ENCODE measurements around the gene JOSD1.
A peak's percentile ranks its signal among the peaks of the same experiment; 100 is the strongest.

JOSD1 gene

DNA sequence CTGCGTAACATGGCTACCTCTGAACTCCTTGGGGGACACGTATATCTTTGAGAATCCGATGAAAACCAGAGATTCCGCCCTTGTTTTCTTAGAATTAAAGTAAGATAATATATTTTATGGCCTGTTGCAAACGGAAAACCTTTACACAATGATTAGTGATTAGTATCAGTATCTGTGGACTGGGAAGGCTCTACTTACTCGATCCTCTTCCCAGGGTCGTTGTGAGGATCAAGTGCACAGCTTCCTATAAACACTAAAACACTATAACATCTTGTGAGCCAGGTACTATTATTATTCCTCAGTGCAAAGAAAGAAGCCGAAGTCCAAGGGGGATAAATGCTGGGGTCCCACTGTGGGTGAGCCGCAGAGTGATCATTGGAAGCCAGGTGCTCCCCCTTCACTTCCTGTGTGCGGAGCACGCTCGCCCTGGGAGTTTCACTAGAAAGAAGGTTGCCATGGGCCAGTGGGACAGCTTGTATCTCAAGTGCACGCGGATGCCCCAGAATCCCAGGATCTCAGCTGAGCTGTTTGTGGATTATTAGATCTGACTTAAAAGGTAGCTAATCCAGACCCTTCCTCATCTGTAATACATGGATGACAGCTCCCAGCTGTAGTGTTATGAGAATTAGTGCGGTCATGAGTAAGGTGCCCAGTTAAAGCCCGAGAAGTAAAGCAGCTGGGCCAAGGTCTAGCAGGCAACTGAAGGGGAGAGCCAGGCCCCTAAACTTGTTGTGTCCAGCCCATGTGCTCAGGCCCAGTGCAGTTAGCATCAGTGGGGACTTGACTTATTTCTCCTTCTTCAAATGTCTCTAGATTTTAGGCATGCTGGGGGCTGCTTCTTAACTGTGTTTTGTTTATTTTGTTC lies 43.5 kb downstream of the JOSD1 start:
- Histone ChIP-seq H3K9me3 (ENCODE audit: insufficient read depth, low read length, severe bottlenecking) (no peaks in the 10 kb centered on the region), H3K4me2 (ENCODE audit: insufficient read depth, low read length) (peak overlapping the region; percentile 92), H2AFZ (ENCODE audit: low read depth, low read length) (peak overlapping the region; percentile 90), H3K36me3 (ENCODE audit: insufficient read depth, low read length) (peaks cover 6% of the 10 kb centered on the region), H3K79me2 (ENCODE audit: insufficient read depth, low read length) (peaks cover 23% of the 10 kb centered on the region), H3K4me1 (ENCODE audit: insufficient read depth, low read length) (peaks cover 20% of the 10 kb centered on the region), H4K20me1 (ENCODE audit: insufficient read depth, low read length) (no peaks in the 10 kb centered on the region; the same call in 1 of the 2 replicates), H3K27ac (ENCODE audit: low read length) (peak overlapping the region; percentile 98), H3K27me3 (ENCODE audit: insufficient read depth, low read length, poor library complexity) (no peaks in the 10 kb centered on the region), H3K9ac (ENCODE audit: low read depth, low read length) (peak overlapping the region; percentile 77), H3K4me3 (ENCODE audit: low read depth in 1 of 2, low read length in 2 of 2) (peak overlapping the region; percentile 71 to 87)
- ATAC-seq (ENCODE audit: insufficient read depth, low read depth) (peak; percentile 59), DNase-seq (peak; percentile 51)
- TF ChIP-seq, protein P1, sequence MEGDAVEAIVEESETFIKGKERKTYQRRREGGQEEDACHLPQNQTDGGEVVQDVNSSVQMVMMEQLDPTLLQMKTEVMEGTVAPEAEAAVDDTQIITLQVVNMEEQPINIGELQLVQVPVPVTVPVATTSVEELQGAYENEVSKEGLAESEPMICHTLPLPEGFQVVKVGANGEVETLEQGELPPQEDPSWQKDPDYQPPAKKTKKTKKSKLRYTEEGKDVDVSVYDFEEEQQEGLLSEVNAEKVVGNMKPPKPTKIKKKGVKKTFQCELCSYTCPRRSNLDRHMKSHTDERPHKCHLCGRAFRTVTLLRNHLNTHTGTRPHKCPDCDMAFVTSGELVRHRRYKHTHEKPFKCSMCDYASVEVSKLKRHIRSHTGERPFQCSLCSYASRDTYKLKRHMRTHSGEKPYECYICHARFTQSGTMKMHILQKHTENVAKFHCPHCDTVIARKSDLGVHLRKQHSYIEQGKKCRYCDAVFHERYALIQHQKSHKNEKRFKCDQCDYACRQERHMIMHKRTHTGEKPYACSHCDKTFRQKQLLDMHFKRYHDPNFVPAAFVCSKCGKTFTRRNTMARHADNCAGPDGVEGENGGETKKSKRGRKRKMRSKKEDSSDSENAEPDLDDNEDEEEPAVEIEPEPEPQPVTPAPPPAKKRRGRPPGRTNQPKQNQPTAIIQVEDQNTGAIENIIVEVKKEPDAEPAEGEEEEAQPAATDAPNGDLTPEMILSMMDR (IDR thresholded peaks at IDR 0.05; ENCODE audit: borderline replicate concordance, extremely low read depth, low read length, poor library complexity, severe bottlenecking): peak; percentile 1
- TF ChIP-seq EZH2 (IDR thresholded peaks at IDR 0.05; ENCODE audit: borderline replicate concordance, low read depth, low read length, severe bottlenecking): no peak

DNA sequence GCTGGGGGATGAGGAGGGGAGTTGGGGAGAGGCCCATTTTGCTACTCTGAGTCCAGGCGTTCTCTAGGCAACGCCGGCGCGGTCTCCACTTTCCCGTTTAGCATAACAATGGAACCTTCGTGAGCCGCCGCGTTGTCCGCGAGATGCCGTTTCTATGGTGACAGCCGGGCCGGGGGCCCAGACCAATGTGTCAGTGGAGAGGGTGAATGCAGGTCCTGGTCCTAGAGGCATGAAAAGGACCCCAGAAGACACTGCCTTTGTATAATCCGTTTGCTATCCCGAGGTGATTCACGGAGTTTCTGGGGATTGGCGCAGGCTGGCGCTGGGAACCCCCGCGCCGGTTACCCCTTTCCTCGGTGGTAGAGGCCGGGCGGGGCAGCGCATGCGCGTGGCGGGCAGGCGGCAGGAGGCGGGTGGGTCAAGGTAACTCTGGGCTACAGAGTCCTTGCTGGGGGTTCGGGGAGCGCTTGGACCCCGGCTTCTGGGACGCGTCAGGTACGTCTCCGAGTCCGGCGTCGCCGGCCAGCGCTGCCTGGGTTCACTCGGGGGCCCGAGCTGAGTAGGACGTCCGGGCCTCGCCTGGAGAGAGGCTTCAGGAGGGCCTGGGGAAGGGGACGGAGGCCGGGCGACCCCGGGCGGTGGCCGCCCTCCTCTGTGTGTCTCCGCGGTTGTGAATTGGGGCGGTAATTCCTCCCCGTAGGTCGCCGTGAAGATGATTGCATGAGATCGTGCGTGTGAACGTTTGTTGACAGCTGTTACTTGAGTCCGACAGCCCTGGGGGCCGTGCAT lies 44.3 kb downstream of the JOSD1 start, which contains the start of the genes CBY1 and FAM227A:
TSS of gene CBY1 (plus strand) at position 383 of the 789 bp plus-strand sequence. CDS start 11,417 bp downstream, outside the sequence.
TSS of gene FAM227A (minus strand) at position 137 of the 789 bp plus-strand sequence. CDS start 6,224 bp downstream, outside the sequence.
- ATAC-seq (ENCODE audit: insufficient read depth, low read depth): peak; percentile 84

DNA sequence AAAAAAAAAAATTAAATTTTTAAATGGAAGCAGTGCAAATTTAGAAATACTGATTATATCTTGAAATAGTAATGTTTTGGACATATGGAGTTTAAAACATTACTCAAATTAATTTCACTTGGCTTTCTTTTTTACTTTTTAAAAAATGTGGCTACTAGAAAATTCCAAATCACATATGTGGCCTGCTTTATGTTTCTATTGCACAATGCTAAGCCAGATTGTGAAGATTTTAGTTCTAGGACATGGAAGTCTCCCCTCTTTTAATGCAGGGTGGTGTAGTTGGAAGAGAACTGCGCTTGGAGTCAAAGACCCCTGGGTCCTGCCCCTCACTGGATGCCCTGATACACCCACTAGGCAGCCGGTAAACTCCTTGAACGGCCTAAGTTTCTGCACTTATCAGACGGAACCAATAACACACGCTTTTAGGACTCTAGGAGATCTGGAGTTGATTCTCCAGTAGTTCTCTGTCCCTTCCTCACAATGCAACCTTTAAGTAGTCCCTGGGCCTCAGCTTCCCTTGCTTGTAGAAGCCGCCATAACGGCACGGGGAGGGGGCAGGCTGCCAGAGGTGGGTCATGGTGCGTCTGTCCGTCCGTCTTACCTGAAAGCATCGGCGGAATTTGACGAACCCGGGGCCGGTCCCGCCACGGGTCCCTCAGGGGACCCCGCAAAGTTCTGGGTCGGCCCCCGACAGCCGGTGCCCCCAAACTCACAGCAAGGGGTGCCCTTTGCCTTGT lies 45.1 kb downstream of the JOSD1 start:
- H3K9ac ChIP-seq (ENCODE audit: low read depth, low read length): peak overlapping the region; percentile 77
- H3K79me2 ChIP-seq (ENCODE audit: insufficient read depth, low read length): peaks cover 23% of the 10 kb centered on the region
- H3K27me3 ChIP-seq (ENCODE audit: insufficient read depth, low read length, poor library complexity): no peaks in the 10 kb centered on the region
- no peaks in the 10 kb centered on the region for H3K9me3 ChIP-seq (ENCODE audit: insufficient read depth, low read length, severe bottlenecking)
- no peaks in the 10 kb centered on the region; the same call in 1 of the 2 replicates for H3K36me3 ChIP-seq (ENCODE audit: insufficient read depth, low read length)
- H2AFZ ChIP-seq (ENCODE audit: low read depth, low read length): peak overlapping the region; percentile 90
- peaks cover 20% of the 10 kb centered on the region for H3K4me1 ChIP-seq (ENCODE audit: insufficient read depth, low read length)
- ATAC-seq (ENCODE audit: insufficient read depth, low read depth) (no peak), DNase-seq (no peak)
- H4K20me1 ChIP-seq (ENCODE audit: insufficient read depth, low read length): no peaks in the 10 kb centered on the region; the same call in 1 of the 2 replicates
- peak overlapping the region; percentile 92 for H3K4me2 ChIP-seq (ENCODE audit: insufficient read depth, low read length)
- peak overlapping the region; percentile 71 to 87 for H3K4me3 ChIP-seq (ENCODE audit: low read depth in 1 of 2, low read length in 2 of 2)
- TF ChIP-seq, protein P1 (IDR thresholded peaks at IDR 0.05; ENCODE audit: borderline replicate concordance, extremely low read depth, low read length, poor library complexity, severe bottlenecking): no peak
- no peak for TF ChIP-seq EZH2 (IDR thresholded peaks at IDR 0.05; ENCODE audit: borderline replicate concordance, low read depth, low read length, severe bottlenecking)
- H3K27ac ChIP-seq (ENCODE audit: low read length): peak overlapping the region; percentile 98

More for the DNA sequence above, 44.3 kb downstream of the JOSD1 start, which contains the start of the genes CBY1 and FAM227A:
- TF ChIP-seq, protein P1 (IDR thresholded peaks at IDR 0.05; ENCODE audit: borderline replicate concordance, extremely low read depth, low read length, poor library complexity, severe bottlenecking): peak; percentile 5
- TF ChIP-seq EZH2 (IDR thresholded peaks at IDR 0.05; ENCODE audit: borderline replicate concordance, low read depth, low read length, severe bottlenecking): no peak
- Histone ChIP-seq H3K36me3 (ENCODE audit: insufficient read depth, low read length) (peaks cover 6% of the 10 kb centered on the region), H3K9me3 (ENCODE audit: insufficient read depth, low read length, severe bottlenecking) (no peaks in the 10 kb centered on the region), H3K4me2 (ENCODE audit: insufficient read depth, low read length) (peak within 1 kb of the TSS; percentile 92), H3K4me1 (ENCODE audit: insufficient read depth, low read length) (peaks cover 20% of the 10 kb centered on the region), H4K20me1 (ENCODE audit: insufficient read depth, low read length) (no peaks in the 10 kb centered on the region; the same call in 1 of the 2 replicates), H3K9ac (ENCODE audit: low read depth, low read length) (peak within 1 kb of the TSS; percentile 77), H3K4me3 (ENCODE audit: low read depth in 1 of 2, low read length in 2 of 2) (peak within 1 kb of the TSS; percentile 71 to 87), H3K27ac (ENCODE audit: low read length) (peak within 1 kb of the TSS; percentile 98), H2AFZ (ENCODE audit: low read depth, low read length) (peak within 1 kb of the TSS; percentile 90), H3K79me2 (ENCODE audit: insufficient read depth, low read length) (peaks cover 23% of the 10 kb centered on the region), H3K27me3 (ENCODE audit: insufficient read depth, low read length, poor library complexity) (no peaks in the 10 kb centered on the region)
- peak; percentile 81 for DNase-seq

All from DND-41 (cell line).